SU-DHL-6 (cell line): ENCODE data around the gene SULT1C4.

Source experiments
- H2AFZ ChIP-seq: fragments of 200-600 bp; sonication (generic); 2 replicates; pipeline ENCODE4 v1.6.1; 2014; ENCODE audit warnings: low read depth, mild to moderate bottlenecking, moderate library complexity, mixed read lengths, antibody characterized with exemption, low read length; ENCODE audit not compliant: severe bottlenecking
- H3F3A ChIP-seq: fragments of 200-600 bp; shearing (Covaris generic); 2 replicates; pipeline ENCODE4 v1.6.0; 2016; ENCODE audit warnings: antibody characterized with exemption, mild to moderate bottlenecking; ENCODE audit not compliant: insufficient read depth
- H3K27ac ChIP-seq: fragments of 200-600 bp; sonication (generic); 2 replicates; pipeline ENCODE4 v1.5.1; 2016; ENCODE audit warnings: low read depth, mild to moderate bottlenecking, low read length, moderate library complexity, mixed read lengths
- H3K27me3 ChIP-seq: fragments of 200-600 bp; sonication (generic), shearing (Covaris generic); 2 replicates; pipeline ENCODE4 v1.6.0; 2014; ENCODE audit warnings: mild to moderate bottlenecking, low read length
- H3K36me3 ChIP-seq: fragments of 200-600 bp; sonication (generic); 2 replicates; pipeline ENCODE4 v1.6.1; 2014; ENCODE audit warnings: mild to moderate bottlenecking, low read length, mixed read lengths
- H3K4me2 ChIP-seq: fragments of 300-600, 200-600 bp; shearing (Covaris generic), sonication (generic); 2 replicates; pipeline ENCODE4 v1.6.0; 2014; ENCODE audit warnings: low read length, low read depth, mild to moderate bottlenecking; ENCODE audit not compliant: poor library complexity, severe bottlenecking
- H3K4me3 ChIP-seq: fragments of 200-600 bp; sonication (generic); 2 replicates; pipeline ENCODE4 v1.5.1; 2014; ENCODE audit warnings: antibody characterized with exemption, low read length, mild to moderate bottlenecking, mixed read lengths; ENCODE audit not compliant: insufficient read depth, poor library complexity, severe bottlenecking
- H3K79me2 ChIP-seq: fragments of 200-600 bp; sonication (generic); 2 replicates; pipeline ENCODE4 v1.6.1; 2014; ENCODE audit warnings: mild to moderate bottlenecking, low read length, moderate library complexity; ENCODE audit not compliant: insufficient read depth
- H3K9ac ChIP-seq: fragments of 200-600 bp; sonication (generic); 2 replicates; pipeline ENCODE4 v1.7.0; 2014; ENCODE audit warnings: mild to moderate bottlenecking, low read length
- H3K9me2 ChIP-seq: fragments of 200-600 bp; sonication (generic); replicated peaks from 2 replicates; pipeline ENCODE4 v1.6.1; 2014; ENCODE audit warnings: low read length; ENCODE audit not compliant: insufficient read depth
- H3K9me3 ChIP-seq: fragments of 200-600 bp; sonication (generic); 2 replicates; pipeline ENCODE4 v1.6.1; 2014; ENCODE audit warnings: low read length, mixed read lengths; ENCODE audit not compliant: insufficient read depth
- H4K20me1 ChIP-seq: fragments of 200-600 bp; sonication (generic); 2 replicates; pipeline ENCODE4 v1.6.1; 2014; ENCODE audit warnings: low read depth, mild to moderate bottlenecking, antibody characterized with exemption, low read length, moderate library complexity, mixed read lengths
- EZH2phosphoT487 ChIP-seq: fragments of 200-600 bp; sonication (generic), shearing (Covaris generic); conservative IDR thresholded peaks from 2 replicates; pipeline ENCODE4 v1.6.1; 2018; ENCODE audit warnings: mild to moderate bottlenecking, antibody characterized with exemption, low read length, moderate library complexity, mixed read lengths
- TF ChIP-seq, protein P1 (sequence below): fragments of 200-600 bp; sonication (generic); IDR thresholded peaks from one replicate; pipeline ENCODE4 v1.5.1; 2017; ENCODE audit warnings: antibody characterized with exemption, mild to moderate bottlenecking, low read length, moderate library complexity; ENCODE audit not compliant: insufficient read depth, poor library complexity, severe bottlenecking

SULT1C4 gene

DNA sequence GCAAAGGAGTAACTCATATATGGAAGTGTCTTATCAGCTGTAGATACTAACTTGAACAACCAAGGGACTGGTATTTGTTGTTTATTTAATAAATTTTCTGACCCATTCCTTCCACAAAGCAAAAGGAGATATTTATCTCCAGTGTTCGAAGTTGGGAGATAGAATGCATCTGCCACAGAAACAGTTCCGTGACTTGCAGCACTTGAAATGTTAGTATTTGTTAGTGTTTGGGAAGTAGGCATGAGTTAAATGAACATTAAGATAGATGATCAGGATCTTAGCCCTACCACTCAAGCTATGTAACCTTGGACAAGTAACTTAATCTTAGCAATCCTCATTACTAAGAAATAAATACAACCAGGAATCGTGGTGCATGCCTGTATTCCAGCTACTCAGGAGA is 12.1 kb upstream of the SULT1C4 start:
- Histone ChIP-seq H3K4me3 (no peak overlapping the region), H3F3A (no peaks in the 10 kb centered on the region), H3K27ac (no peak overlapping the region), H3K9me3 (no peaks in the 10 kb centered on the region), H4K20me1 (no peaks in the 10 kb centered on the region), H3K27me3 (no peaks in the 10 kb centered on the region), H3K9ac (no peak overlapping the region), H2AFZ (no peak overlapping the region), H3K4me2 (no peak overlapping the region), H3K79me2 (no peaks in the 10 kb centered on the region), H3K36me3 (no peaks in the 10 kb centered on the region), H3K9me2 (no peaks in the 10 kb centered on the region)
- TF ChIP-seq, protein P1, sequence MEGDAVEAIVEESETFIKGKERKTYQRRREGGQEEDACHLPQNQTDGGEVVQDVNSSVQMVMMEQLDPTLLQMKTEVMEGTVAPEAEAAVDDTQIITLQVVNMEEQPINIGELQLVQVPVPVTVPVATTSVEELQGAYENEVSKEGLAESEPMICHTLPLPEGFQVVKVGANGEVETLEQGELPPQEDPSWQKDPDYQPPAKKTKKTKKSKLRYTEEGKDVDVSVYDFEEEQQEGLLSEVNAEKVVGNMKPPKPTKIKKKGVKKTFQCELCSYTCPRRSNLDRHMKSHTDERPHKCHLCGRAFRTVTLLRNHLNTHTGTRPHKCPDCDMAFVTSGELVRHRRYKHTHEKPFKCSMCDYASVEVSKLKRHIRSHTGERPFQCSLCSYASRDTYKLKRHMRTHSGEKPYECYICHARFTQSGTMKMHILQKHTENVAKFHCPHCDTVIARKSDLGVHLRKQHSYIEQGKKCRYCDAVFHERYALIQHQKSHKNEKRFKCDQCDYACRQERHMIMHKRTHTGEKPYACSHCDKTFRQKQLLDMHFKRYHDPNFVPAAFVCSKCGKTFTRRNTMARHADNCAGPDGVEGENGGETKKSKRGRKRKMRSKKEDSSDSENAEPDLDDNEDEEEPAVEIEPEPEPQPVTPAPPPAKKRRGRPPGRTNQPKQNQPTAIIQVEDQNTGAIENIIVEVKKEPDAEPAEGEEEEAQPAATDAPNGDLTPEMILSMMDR: no peak
- no peak for TF ChIP-seq EZH2phosphoT487

- no peaks in the 10 kb centered on the region for H3K36me3 ChIP-seq
- no peak for TF ChIP-seq EZH2phosphoT487
- TF ChIP-seq, protein P1: no peak
These were observed 10.7 kb upstream of the SULT1C4 start for GRCh38 chr2:108367014-108367413.

DNA sequence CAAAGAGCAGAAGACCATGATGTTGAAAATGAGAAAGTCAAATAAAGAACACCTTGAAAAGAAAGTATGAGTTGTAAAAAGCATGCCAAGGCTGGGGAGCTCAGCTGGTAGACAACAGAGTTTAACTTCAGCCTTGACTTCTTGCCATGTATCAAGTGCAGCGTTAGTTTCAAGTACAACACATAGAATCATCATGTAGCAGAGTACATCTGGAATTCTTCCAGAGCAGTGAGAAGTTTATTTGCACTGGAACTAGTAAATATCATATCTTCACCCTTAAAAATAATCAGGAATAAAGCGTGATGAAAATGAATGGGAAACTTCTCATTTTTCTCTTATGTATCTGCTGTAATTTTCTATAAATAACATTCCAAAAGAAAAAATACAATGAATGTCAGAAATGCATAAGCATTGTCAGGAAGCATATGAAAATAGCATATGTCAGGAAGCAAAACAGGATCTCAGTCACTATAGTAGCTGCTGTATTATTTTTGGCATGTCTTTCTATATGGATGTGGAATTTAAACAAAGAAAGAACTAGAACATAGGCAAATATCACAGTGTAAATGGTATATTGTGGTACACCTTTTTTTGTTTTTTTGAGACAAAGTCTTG is 10.1 kb upstream of the SULT1C4 start:
- no peaks in the 10 kb centered on the region for H3K36me3 ChIP-seq
- H3K9ac ChIP-seq: no peak overlapping the region
- no peaks in the 10 kb centered on the region for H3K9me2 ChIP-seq
- H3K27me3 ChIP-seq: no peaks in the 10 kb centered on the region
- no peak overlapping the region for H2AFZ ChIP-seq
- no peak overlapping the region for H3K4me3 ChIP-seq
- H3K9me3 ChIP-seq: no peaks in the 10 kb centered on the region
- no peak for TF ChIP-seq EZH2phosphoT487
- TF ChIP-seq, protein P1: no peak
- H3F3A ChIP-seq: no peaks in the 10 kb centered on the region
- H3K79me2 ChIP-seq: no peaks in the 10 kb centered on the region
- no peaks in the 10 kb centered on the region for H4K20me1 ChIP-seq
- no peak overlapping the region for H3K4me2 ChIP-seq
- H3K27ac ChIP-seq: no peak overlapping the region

More at GRCh38 chr2:108367014-108367413, 10.7 kb upstream of the SULT1C4 start:
- H3K9ac ChIP-seq: no peak overlapping the region
- H3K27ac ChIP-seq: no peak overlapping the region
- H4K20me1 ChIP-seq: no peaks in the 10 kb centered on the region
- no peaks in the 10 kb centered on the region for H3F3A ChIP-seq
- H3K27me3 ChIP-seq: no peaks in the 10 kb centered on the region
- H3K9me3 ChIP-seq: no peaks in the 10 kb centered on the region
- no peaks in the 10 kb centered on the region for H3K9me2 ChIP-seq
- no peak overlapping the region for H3K4me2 ChIP-seq
- no peak overlapping the region for H3K4me3 ChIP-seq
- H2AFZ ChIP-seq: no peak overlapping the region
- H3K79me2 ChIP-seq: no peaks in the 10 kb centered on the region
